ENCODE measurements around the gene DDN. TPM values are rescaled to one million over a fixed set of nuclear protein-coding genes. Genes with fewer than 3 reads are reported as not detected.

DDN gene
- polyA plus RNA-seq, 1 experiment: 0.07 TPM

GRCh38 chr12:48968467-48968866, 30.7 kb downstream of the DDN start:
- H3K4me3 ChIP-seq (ENCODE audit: low read depth, low read length): no peak overlapping the region
- peaks cover 13% of the 10 kb centered on the region for H3K27me3 ChIP-seq (ENCODE audit: control insufficient read depth, insufficient read depth, low read length)
- H3K36me3 ChIP-seq (ENCODE audit: control insufficient read depth, insufficient read depth, low read length): no peaks in the 10 kb centered on the region
- no peak for DNase-seq (ENCODE audit: low read depth)
- POLR2A ChIA-PET: no interaction called here
- CTCF ChIA-PET: interaction anchor here (1.3 to 30.1 kb wide), 4 partner anchors 9 to 25 kb away, joined by 3 to 757 read pairs (median 48); partner anchors contain the start of genes ARF3, DDN and WNT1
- TF ChIP-seq CTCF (IDR thresholded peaks at IDR 0.05; ENCODE audit: insufficient read depth, low read depth, low read length): no peak

DNA sequence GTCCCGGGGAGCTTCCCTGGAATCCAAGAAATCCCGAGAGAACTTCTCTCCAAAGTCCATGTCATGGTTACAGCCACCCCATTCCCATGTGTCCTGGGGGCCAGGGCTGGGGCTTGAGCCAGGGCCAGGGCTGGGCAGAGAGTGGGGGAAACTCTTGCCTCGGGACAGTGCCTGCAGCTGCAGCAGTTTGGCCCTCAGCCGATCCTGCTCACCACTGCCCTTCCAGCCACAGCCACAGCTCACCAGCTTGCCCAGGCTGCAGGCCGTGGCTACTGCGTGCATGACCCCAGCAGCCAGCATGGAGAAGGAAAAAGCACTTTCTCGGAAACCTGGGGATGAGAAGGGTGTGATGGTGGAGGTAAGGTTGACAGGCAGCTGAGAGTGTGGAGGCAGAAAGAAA, 31.2 kb downstream of the DDN start:
- Histone ChIP-seq H3K4me3 (ENCODE audit: low read depth, low read length) (no peak overlapping the region), H3K36me3 (ENCODE audit: control insufficient read depth, insufficient read depth, low read length) (no peaks in the 10 kb centered on the region), H3K27me3 (ENCODE audit: control insufficient read depth, insufficient read depth, low read length) (peaks cover 13% of the 10 kb centered on the region)
- no peak for TF ChIP-seq CTCF (IDR thresholded peaks at IDR 0.05; ENCODE audit: insufficient read depth, low read depth, low read length)
- no peak for DNase-seq (ENCODE audit: low read depth)
- ChIA-PET POLR2A (interaction anchor here (0.5 kb wide), 1 partner anchor 24 kb away, joined by 12 read pairs; no protein-coding TSS in a partner anchor), CTCF (interaction anchor here (0.6 to 30.1 kb wide), 5 partner anchors 9 to 26 kb away, joined by 3 to 757 read pairs (median 6); partner anchors contain the start of genes ARF3, DDN and WNT1)

- DNase-seq (ENCODE audit: low read depth): no peak
- H3K27me3 ChIP-seq (ENCODE audit: control insufficient read depth, insufficient read depth, low read length): peaks cover 13% of the 10 kb centered on the region
- H3K36me3 ChIP-seq (ENCODE audit: control insufficient read depth, insufficient read depth, low read length): no peaks in the 10 kb centered on the region
- H3K4me3 ChIP-seq (ENCODE audit: low read depth, low read length): no peak overlapping the region
- no peak for TF ChIP-seq CTCF (IDR thresholded peaks at IDR 0.05; ENCODE audit: insufficient read depth, low read depth, low read length)
- POLR2A ChIA-PET: no interaction called here
- CTCF ChIA-PET: interaction anchor here (0.9 to 30.1 kb wide), 6 partner anchors 9 to 36 kb away, joined by 3 to 757 read pairs (median 6); partner anchors contain the start of genes ARF3, DDN and WNT1
These were observed 32.8 kb downstream of the DDN start for GRCh38 chr12:48966177-48966895.

DNA sequence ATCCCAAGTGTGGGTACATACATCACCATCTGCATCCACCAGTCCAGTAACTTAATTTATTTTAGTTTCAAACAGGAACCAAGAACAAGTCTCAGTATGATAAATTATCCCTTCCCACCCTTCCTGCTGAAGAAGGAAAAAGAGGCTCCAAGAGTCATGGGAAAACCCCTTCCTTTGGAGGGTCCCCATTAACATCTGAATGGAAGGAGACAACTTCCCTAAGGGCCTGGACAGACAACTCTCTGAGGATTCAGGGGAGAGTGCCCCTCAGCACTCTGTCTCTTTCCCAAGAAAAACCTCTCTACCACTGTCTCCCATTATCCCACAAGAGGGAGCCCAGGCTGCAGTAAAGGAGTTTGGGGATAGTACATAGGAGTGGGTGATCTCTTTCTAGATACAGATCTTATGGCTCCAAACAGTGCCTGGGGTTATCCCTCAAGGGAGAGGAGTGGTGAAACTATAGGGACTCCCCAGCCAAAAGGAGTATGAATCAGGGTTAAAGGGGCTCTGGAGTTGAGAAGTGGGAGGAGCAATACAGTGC, 33.8 kb downstream of the DDN start:
- no peak for DNase-seq (ENCODE audit: low read depth)
- Histone ChIP-seq H3K4me3 (ENCODE audit: low read depth, low read length) (no peak overlapping the region), H3K36me3 (ENCODE audit: control insufficient read depth, insufficient read depth, low read length) (no peaks in the 10 kb centered on the region), H3K27me3 (ENCODE audit: control insufficient read depth, insufficient read depth, low read length) (peaks cover 7% of the 10 kb centered on the region)
- CTCF ChIA-PET: interaction anchor here (1.4 to 30.1 kb wide), 3 partner anchors 12 to 28 kb away, joined by 3 to 757 read pairs (median 89); partner anchors contain the start of genes DDN and WNT1
- peak; percentile 57 for TF ChIP-seq CTCF (IDR thresholded peaks at IDR 0.05; ENCODE audit: insufficient read depth, low read depth, low read length)
- POLR2A ChIA-PET: no interaction called here

DNA sequence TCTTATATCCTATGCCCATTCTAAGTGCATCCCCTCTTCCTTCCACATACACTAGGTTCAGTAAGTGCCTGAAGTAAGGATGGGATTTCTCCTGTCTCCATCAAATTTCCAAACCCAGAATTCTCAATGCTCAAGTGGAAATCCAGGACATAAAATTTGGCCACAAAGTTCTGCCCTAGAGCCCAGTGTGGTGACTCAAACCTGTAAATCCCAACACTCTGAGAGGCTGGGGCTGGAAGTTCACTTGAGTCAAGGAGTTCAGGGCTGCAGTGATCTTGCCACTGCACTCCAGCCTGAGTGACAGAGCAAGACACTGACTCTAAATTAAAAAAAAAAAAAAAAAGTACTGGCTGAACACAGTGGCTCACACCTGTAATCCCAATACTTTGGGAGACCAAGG, 37.4 kb downstream of the DDN start:
- POLR2A ChIA-PET: no interaction called here
- DNase-seq (ENCODE audit: low read depth): no peak
- CTCF ChIA-PET: interaction anchor here (0.8 to 30.1 kb wide), 3 partner anchors 10 to 32 kb away, joined by 3 to 757 read pairs (median 89); partner anchors contain the start of genes DDN, WNT1 and WNT10B

More for the DNA sequence above, 37.4 kb downstream of the DDN start:
- Histone ChIP-seq H3K36me3 (ENCODE audit: control insufficient read depth, insufficient read depth, low read length) (no peaks in the 10 kb centered on the region), H3K4me3 (ENCODE audit: low read depth, low read length) (no peak overlapping the region), H3K27me3 (ENCODE audit: control insufficient read depth, insufficient read depth, low read length) (peaks cover 2% of the 10 kb centered on the region; the same call in 1 of the 2 replicates)
- TF ChIP-seq CTCF (IDR thresholded peaks at IDR 0.05; ENCODE audit: insufficient read depth, low read depth, low read length): no peak
